GM23248 (cell line): ENCODE results near the gene MMP1.

Experiments
- EZH2 ChIP-seq: fragments of 200-600 bp; sonication (generic); IDR thresholded peaks from 2 replicates; pipeline ENCODE4 v1.6.1; 2018; ENCODE audit warnings: antibody characterized with exemption, mild to moderate bottlenecking; ENCODE audit not compliant: insufficient read depth, poor library complexity, severe bottlenecking
- EZH2phosphoT487 ChIP-seq: fragments of 200-600 bp; sonication (generic); IDR thresholded peaks from 2 replicates; pipeline ENCODE4 v1.6.1; 2018; ENCODE audit warnings: antibody characterized with exemption, moderate library complexity, mild to moderate bottlenecking, low read depth; ENCODE audit not compliant: insufficient read depth

GRCh38 chr11:102829316-102830000, 31.5 kb upstream of the MMP1 start:
- TF ChIP-seq EZH2phosphoT487 (no peak), EZH2 (no peak)
